RWPE2 (cell line): ENCODE measurements around the gene TUT4.

Experiments
- ATAC-seq: fragments of 200-7000 bp; cut with Tn5 transposase; 3 replicates; pipeline ENCODE4 v1.9.1; 2021; ENCODE audit warnings: low read depth
- DNase-seq: peaks from one replicate; pipeline ENCODE4 v3.0.0-alpha.2; 2020; ENCODE audit warnings: low spot score
- H3K27ac ChIP-seq: fragments of 450-650 bp; 2 replicates; pipeline ENCODE4 v1.5.1; 2017; ENCODE audit warnings: mild to moderate bottlenecking; ENCODE audit not compliant: poor library complexity, severe bottlenecking
- H3K27me3 ChIP-seq: fragments of 250-450 bp; sonication (Bioruptor Pico); 2 replicates; pipeline ENCODE4 v1.5.1; 2021; ENCODE audit warnings: mild to moderate bottlenecking, moderate library complexity; ENCODE audit not compliant: insufficient read depth, poor library complexity, severe bottlenecking
- H3K36me3 ChIP-seq: fragments of 250-450 bp; sonication (Bioruptor Pico); 2 replicates; pipeline ENCODE4 v1.5.1; 2020; ENCODE audit warnings: low read depth, mild to moderate bottlenecking, moderate library complexity
- H3K4me1 ChIP-seq: fragments of 250-450 bp; sonication (Bioruptor Pico); 2 replicates; pipeline ENCODE4 v1.5.1; 2021; ENCODE audit warnings: mild to moderate bottlenecking, moderate library complexity; ENCODE audit not compliant: insufficient read depth, poor library complexity, severe bottlenecking
- H3K4me3 ChIP-seq: fragments of 250-450 bp; sonication (Bioruptor Pico); 2 replicates; pipeline ENCODE4 v1.5.1; 2021; ENCODE audit warnings: mild to moderate bottlenecking, moderate library complexity; ENCODE audit not compliant: severe bottlenecking
- H3K9me3 ChIP-seq: fragments of 250-450 bp; sonication (Bioruptor Pico); 2 replicates; pipeline ENCODE4 v1.5.1; 2021; ENCODE audit warnings: mild to moderate bottlenecking, moderate library complexity; ENCODE audit not compliant: severe bottlenecking
- CTCF ChIP-seq: fragments of 450-650 bp; IDR thresholded peaks from one replicate; pipeline ENCODE4 v1.5.1; 2017; ENCODE audit warnings: mild to moderate bottlenecking, moderate library complexity; ENCODE audit not compliant: poor library complexity, severe bottlenecking

TUT4 gene

GRCh38 chr1:52403566-52404115, 149.3 kb downstream of the TUT4 start:
- H3K4me3 ChIP-seq = peak overlapping the region; percentile 60
- no peak for TF ChIP-seq CTCF
- H3K9me3 ChIP-seq = no peaks in the 10 kb centered on the region
- peaks cover 65% of the 10 kb centered on the region for H3K36me3 ChIP-seq
- peaks cover 6% of the 10 kb centered on the region for H3K4me1 ChIP-seq
- no peaks in the 10 kb centered on the region for H3K27me3 ChIP-seq
- peak overlapping the region; percentile 76 for H3K27ac ChIP-seq
- ATAC-seq (peak; percentile 68), DNase-seq (no peak)

GRCh38 chr1:52402860-52403240, 150.0 kb downstream of the TUT4 start:
- H3K36me3 ChIP-seq = peaks cover 61% of the 10 kb centered on the region
- TF ChIP-seq CTCF = no peak
- ATAC-seq = no peak
- H3K4me3 ChIP-seq = peak overlapping the region; percentile 60
- peaks cover 6% of the 10 kb centered on the region for H3K4me1 ChIP-seq
- H3K27me3 ChIP-seq = no peaks in the 10 kb centered on the region
- H3K9me3 ChIP-seq = no peaks in the 10 kb centered on the region
- DNase-seq = no peak
- H3K27ac ChIP-seq = no peak overlapping the region

- DNase-seq = no peak
- no peaks in the 10 kb centered on the region for H3K27me3 ChIP-seq
- no peak for TF ChIP-seq CTCF
- no peak overlapping the region for H3K4me3 ChIP-seq
- no peak for ATAC-seq
- peaks cover 6% of the 10 kb centered on the region for H3K4me1 ChIP-seq
- H3K27ac ChIP-seq = no peak overlapping the region
- no peaks in the 10 kb centered on the region for H3K9me3 ChIP-seq
- peaks cover 65% of the 10 kb centered on the region for H3K36me3 ChIP-seq
These were observed 152.8 kb downstream of the TUT4 start for GRCh38 chr1:52400131-52400530.

- H3K4me3 ChIP-seq = no peak overlapping the region
- peaks cover 6% of the 10 kb centered on the region for H3K4me1 ChIP-seq
- no peaks in the 10 kb centered on the region for H3K27me3 ChIP-seq
- peaks cover 70% of the 10 kb centered on the region for H3K36me3 ChIP-seq
- TF ChIP-seq CTCF = no peak
- DNase-seq = no peak
- no peak for ATAC-seq
- H3K9me3 ChIP-seq = no peaks in the 10 kb centered on the region
- H3K27ac ChIP-seq = no peak overlapping the region
These were observed 153.3 kb downstream of the TUT4 start for GRCh38 chr1:52399629-52400028.

GRCh38 chr1:52393174-52393573, 159.7 kb downstream of the TUT4 start:
- no peak for TF ChIP-seq CTCF
- DNase-seq (no peak), ATAC-seq (no peak)
- no peaks in the 10 kb centered on the region for H3K4me1 ChIP-seq
- peaks cover 88% of the 10 kb centered on the region for H3K36me3 ChIP-seq
- H3K4me3 ChIP-seq = no peak overlapping the region
- H3K27me3 ChIP-seq = no peaks in the 10 kb centered on the region
- H3K9me3 ChIP-seq = no peaks in the 10 kb centered on the region
- H3K27ac ChIP-seq = no peak overlapping the region
